Tibial nerve (tissue), 4 donors: ENCODE results near the gene FGGY.

Source experiments
- CTCF ChIP-seq, 5 experiments: fragments of 200-600 bp in 3 of 5; fragments of 450-650 bp in 2 of 5; sonication (generic) in 3 of 5; IDR thresholded peaks; one replicate each; pipeline ENCODE4 v1.5.1; 2016 to 2019; ENCODE audit warnings: antibody characterized with exemption in 5 of 5, mild to moderate bottlenecking in 3 of 5, moderate library complexity in 2 of 5
- EP300 ChIP-seq, 2 donors: sonication (generic); formaldehyde crosslinking; IDR thresholded peaks; one replicate each; pipeline ENCODE4 v1.6.1; 2017; ENCODE audit warnings: antibody characterized with exemption in 2 of 2, mild to moderate bottlenecking in 1 of 2
- POLR2A ChIP-seq, 2 donors: fragments of 450-650 bp; IDR thresholded peaks; one replicate each; pipeline ENCODE4 v1.6.1; 2017; ENCODE audit warnings: antibody characterized with exemption in 2 of 2, mild to moderate bottlenecking in 2 of 2, moderate library complexity in 2 of 2

GRCh38 chr1:59442492-59442891 lies 145.6 kb downstream of the FGGY start:
- TF ChIP-seq CTCF (IDR thresholded peaks at IDR 0.05) (no peak), EP300 (IDR thresholded peaks at IDR 0.05) (no peak), POLR2A (IDR thresholded peaks at IDR 0.05) (no peak)
